OCI-M2 (cell line): ENCODE measurements around the gene MSX2.

Experiments
- DNase-seq: peaks from one replicate; lab custom pipeline; 2025; ENCODE audit not compliant: unreplicated experiment; lab: John Stamatoyannopoulos, UW

Gene MSX2

DNA sequence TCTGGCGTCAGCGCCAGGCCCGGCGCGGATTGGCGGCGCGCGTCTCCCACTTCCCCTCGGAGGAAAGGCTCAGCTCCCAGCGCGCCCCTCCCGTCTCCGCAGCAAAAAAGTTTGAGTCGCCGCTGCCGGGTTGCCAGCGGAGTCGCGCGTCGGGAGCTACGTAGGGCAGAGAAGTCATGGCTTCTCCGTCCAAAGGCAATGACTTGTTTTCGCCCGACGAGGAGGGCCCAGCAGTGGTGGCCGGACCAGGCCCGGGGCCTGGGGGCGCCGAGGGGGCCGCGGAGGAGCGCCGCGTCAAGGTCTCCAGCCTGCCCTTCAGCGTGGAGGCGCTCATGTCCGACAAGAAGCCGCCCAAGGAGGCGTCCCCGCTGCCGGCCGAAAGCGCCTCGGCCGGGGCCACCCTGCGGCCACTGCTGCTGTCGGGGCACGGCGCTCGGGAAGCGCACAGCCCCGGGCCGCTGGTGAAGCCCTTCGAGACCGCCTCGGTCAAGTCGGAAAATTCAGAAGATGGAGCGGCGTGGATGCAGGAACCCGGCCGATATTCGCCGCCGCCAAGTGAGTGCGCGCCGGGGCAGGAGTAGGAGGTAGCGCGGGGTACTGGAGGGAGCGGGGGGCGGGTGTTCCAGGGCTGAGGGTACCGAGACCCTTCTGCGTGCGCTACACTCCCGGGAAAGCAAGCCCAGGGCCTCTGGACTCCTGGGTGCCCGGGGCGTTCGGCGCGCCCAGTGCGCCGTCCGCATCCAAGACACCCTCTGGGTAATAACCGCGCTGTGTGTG is at the start of gene MSX2:
Gene MSX2 (plus strand): TSS at position 99 of the 777 bp plus-strand sequence. CDS start 78 bp downstream, at position 177.
- DNase-seq, result no peak

DNA sequence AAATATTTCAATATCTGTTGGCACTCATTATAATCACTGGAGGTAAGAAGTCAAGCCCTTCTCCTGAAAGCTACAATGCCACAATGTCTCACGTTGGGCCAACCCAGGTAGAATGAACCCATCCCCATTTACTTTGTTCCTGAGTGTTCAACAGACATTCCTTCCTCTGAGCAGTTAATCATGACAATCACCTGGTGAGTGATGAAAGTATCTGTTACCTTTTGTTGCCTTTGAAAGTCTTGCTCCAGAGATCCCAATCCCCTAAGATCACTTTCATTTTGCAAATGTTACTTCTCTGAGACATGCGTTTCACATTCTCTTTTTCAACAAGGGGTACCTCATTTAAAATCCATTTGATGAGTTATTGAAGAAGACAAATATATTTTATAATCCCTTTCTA is 49.3 kb upstream of the MSX2 start:
- DNase-seq, result no peak

DNA sequence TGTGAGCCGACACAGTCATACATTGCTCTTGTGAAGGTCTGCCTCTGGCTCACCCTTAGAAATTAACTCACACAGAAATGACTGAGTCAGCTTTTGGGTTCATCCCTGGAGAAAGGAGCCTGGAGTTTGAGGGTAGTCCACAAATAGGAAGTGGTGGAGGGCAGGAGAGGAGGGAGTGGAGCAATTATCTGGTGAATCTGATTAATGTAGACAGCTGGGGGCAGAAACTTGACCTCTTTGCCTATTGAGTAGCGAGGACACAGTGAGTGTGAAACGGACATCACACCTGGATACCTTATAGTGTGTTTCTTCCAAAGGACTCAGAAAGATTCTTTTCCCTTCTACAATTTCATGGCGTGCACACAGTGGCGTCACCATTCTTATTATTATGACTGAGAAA is 48.5 kb upstream of the MSX2 start:
- DNase-seq, result no peak

DNA sequence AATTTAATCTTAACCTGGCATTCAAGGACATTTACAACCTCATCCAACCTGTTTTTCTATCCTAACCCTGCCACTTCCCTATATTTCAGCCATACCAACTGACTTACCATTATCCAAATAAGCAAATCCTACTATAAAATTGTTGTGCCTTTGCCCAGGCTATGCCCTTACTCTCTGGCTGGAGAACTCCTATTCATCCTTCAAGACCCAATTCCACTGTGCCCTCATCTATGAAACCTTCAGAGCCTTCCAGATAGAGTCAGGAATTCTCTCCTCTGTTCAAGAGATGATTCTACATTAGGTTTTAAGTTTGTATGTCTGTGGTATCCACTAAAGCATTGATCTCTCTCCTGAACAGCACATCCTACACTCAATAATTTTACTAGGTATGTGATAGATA is 46.3 kb upstream of the MSX2 start:
- DNase-seq, result no peak

DNA sequence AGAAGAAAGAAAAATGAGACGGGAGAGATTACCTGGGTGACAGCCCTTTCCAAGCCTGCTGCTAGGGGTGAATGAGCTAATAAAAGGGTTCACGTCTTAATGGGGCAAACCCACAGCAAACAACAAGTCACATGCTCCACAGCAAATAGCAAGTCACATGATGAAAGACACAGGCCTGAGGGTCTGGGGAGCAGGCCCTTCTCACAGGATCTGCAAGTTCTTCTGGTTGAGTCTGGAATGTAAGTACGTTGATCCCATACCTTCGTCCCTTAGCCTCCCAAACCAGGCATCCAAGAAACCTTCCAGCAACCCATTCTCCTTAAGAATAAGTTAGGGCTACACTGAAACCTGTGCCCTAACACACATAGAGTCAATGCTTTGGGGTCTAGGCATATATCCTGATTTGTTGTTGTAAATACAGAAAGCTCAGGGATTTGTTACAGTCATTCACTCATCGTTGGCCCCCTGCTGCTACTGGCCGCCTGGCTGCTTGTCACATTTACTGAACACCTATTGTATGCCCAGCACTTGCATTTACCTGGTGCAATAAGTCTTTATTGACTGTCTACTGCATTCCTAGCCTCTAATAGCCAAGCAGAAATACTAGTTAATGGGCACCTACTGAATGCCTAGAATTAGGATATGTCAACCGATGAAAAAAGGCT is 43.3 kb upstream of the MSX2 start:
- DNase-seq, result no peak

DNA sequence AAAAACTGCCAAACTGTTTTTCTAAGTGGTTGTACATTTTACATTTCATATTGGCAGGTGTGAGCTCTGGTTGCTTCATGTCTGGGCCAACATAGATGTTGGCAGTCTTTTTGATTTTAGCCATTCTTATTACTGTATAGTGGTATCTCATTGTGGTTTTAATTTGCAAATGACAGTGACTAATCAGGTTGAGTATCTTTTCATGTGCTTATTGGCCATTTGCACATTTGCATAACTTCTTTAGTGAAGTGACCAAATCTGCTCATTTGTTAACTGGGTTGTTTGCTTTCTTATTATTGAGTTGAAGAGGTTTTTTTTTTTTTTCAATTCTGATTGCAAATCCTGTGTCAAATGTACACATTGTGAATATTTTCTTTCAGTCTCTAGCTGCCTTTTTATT is 36.9 kb upstream of the MSX2 start:
- DNase-seq, result no peak

DNA sequence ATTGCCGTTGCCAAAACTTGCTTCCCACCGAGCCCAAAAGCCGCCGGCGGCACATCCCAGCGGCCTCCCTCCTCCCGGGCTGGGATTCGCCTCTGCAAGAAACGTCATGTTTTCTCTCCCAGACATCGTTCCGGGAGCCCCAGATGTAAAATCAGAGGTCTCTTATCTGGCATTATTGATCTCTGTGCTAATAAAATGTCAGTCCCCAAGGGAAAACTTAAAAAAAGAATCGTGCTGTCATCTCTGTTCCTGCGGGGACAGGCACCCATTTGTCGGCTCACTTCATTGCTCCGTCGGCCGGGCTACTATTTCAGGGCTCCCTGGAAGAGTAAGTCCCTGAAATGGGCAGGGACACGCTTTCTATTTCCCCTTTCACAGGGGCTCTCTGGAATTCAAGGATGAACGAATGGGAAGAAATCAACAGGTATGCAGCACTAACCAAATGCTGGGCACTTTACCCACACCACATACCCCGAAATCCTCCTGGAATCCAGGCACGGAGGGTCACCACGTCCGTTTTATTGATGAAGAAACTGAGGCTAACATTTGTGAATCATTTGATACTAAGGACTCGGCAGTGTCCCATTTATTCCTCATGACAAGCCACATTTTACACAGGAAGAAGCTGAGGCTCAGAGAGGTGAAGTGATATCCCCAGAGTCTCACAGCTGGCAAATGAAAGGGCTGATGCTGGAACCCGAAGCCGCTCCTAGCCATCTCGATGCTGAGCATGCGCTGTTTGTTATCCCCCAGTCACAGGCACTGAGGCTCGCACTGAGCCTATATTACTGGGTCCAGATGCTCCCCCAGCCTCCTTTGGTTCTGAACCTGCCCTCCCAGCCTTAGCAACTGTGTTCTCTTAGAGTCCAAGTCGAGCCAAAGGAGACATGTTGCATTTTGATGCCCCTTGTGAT is 35.7 kb upstream of the MSX2 start:
- DNase-seq, result no peak

DNA sequence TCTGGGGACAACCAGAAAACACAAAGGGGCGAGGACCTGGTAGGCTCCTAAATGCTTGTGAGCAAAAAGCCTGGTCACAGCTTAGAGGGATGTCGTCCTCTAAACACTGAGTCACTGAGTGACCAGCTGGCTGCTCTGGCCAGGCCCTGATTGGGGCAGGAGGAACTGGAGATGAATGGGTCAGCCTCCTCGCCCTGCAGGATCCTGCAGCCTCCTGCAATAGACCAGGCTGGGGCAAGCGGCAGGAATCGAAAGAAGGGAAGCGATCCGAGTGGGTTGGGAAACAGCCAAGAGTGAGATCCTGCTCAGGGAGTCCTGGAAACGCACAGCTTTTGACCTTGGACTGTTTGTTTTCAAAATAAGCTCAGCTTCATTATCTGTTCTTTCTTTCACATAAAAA is 34.1 kb upstream of the MSX2 start:
- no peak for DNase-seq

DNA sequence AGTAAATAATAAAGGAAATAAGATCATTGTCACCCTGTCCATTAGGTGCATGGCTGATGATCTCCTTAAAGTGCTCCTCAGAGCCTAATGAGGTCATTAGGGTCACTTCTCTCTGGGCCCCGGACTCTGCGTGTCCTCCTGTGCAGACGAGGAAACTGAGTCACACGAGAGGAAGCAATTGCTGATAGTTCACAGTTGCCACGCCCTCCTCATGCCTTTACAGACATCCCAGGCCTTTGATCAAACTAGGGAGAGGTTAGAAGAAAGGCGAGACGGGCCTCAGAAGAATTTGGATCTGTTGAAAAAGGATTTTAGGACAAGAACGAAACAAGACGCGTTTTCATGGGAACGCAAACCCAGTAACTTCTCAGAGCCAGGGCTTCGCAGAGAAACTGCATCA is 32.0 kb upstream of the MSX2 start:
- no peak for DNase-seq

DNA sequence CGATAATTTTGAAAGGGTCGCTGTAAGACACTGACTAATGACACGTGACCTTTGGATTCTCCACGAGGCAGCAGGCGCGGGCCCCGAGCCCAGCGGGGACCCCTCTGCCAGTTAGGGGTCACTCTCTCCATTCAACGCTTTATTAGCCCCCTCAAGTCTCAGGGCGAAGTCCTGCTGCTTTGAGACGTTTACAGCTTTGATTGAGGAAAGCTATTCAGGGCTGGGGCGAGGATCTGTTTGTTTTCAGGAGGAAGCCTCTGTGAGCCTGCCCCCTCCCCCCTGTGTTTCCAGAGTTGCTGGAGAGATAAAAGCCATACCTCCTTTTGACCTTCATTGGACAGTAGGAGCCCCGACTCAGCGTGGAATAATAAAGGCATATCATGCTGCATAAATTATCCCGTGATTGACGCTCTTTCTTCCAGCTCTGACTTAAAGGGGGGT is 31.4 kb upstream of the MSX2 start:
- DNase-seq, result no peak

DNA sequence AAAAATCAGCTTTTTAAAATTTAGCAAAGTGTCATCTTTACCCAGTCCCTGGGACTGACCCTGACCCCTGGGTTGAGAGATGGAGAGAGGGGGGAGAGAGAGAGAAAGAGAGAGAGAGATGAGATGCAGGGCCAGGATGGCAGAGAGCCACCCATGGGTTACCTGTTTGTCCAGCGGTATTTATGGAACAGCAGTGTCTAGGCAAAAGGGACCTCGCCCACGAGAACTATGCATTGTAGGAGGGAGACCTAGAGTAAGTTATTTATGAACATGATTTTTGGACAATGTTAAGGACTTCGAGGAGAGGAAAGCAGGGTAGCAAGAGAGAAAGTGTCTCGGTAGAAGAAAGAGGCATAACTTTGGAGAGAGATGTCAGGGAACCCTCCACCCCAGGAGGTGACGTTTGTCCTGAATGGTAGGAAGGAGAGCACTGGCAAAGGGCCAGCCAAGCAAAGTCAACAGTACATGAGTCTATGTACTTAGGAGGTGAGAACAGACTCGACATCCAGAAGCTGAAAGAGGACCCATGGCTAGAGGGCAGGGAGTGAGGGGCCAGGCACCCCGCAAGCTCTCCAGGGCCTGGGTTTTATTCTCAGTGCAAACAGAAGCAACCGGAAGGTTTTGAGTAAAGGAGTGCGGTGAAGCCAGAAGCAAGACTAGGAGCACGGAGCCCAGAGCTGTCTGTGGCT is 30.5 kb upstream of the MSX2 start:
- DNase-seq, result no peak

DNA sequence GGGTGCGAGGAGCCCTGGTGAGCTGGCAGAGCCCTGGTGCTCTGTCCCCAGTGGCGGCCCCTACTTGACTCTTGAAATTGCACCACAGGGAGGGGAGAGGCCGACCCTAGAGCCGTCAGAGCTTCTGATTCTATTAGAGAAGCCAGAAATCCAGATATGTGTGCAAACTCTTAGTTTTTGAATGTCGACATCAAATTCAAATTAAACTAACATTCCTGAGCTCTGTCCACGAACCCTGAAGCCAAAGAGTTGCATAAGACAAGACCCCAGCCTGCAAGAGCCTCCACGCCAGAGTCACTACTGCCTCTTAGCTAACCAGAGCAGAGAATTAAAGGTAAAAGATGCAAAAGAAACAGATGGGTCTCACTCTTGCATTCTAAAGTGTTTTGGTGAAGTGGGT is 29.8 kb upstream of the MSX2 start:
- no peak for DNase-seq

DNA sequence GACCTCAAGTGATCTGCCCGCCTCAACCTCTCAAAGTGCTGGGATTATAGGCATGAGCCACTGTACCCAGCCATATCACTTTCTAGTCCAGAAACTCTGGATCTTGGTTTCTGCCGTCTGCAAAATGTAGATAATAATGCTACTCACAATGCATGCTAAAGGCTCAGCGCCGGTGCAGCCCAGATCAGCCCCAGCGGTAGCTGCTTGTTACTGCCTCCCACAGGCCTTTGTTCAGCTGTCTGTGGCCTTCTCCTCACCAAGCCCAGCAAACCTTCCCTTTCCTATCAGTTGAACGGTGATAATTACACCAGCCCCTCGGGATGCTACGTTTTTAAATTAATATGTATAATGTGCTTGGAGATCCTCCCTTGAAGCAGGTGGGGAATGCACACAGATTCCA is 26.2 kb upstream of the MSX2 start:
- DNase-seq, result no peak

DNA sequence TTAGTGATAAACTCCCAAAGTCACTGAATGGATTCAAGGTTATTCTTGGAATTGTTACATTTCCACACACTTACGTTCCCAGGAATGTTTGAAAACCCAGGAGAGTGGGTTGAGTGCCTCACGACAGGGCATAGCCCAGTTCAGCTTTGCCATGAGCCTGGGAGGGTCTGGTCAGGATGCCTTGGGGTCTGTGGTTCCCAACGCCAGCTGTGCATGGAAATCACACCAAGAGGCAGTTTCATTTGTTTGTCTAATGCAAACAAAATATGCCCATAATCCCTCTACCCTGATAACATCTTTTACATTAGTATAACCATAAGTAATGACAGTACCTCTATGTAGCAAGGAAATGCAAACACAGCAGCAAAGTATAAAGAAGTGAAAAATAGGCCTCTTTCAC is 25.3 kb upstream of the MSX2 start:
- no peak for DNase-seq

DNA sequence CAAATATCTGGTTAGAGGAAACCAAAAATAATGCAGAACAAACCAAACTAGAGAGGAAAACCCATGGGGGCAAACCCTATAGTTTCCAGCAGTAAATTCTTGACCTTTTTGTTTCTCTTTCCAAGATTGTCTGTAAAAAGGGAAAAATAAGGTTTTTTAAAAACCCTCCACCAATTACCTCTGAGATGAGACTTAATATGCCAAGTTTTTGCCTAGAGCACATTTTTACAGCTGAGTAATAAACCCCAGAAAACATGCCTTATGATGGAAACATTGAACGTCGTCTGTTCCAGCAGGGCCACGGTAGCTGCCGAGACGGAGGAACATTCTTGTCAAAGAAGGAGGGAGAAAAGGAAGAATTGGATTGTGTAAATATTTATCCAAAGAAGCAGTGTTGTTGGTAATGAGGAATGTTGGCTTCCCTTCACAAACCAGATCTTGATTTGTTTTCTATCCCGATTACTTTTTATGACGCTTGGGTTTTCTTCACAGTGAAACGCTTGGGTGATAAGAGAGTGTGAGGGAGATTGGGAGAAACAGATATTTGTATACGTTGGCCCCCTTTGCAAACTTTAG is 17.3 kb upstream of the MSX2 start:
- no peak for DNase-seq

DNA sequence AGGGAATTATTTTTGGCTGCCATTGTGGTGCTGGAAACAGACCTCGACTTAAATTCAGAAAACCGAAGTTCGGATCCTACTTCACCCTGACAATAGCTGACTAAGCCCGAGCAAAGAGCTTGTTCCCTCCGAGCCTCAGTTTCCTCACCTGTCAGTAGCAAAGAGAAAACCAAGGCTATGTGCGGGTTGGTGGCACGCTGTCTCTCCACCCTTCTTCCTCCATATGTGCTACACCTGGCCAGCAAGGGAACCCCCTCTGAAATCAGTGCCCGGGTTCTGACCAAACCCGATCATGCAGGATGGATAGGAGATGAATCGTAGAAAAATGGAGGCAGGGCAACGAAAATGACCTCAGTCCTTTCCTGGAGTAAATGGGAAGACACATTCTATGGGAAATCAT is 16.7 kb upstream of the MSX2 start:
- no peak for DNase-seq

DNA sequence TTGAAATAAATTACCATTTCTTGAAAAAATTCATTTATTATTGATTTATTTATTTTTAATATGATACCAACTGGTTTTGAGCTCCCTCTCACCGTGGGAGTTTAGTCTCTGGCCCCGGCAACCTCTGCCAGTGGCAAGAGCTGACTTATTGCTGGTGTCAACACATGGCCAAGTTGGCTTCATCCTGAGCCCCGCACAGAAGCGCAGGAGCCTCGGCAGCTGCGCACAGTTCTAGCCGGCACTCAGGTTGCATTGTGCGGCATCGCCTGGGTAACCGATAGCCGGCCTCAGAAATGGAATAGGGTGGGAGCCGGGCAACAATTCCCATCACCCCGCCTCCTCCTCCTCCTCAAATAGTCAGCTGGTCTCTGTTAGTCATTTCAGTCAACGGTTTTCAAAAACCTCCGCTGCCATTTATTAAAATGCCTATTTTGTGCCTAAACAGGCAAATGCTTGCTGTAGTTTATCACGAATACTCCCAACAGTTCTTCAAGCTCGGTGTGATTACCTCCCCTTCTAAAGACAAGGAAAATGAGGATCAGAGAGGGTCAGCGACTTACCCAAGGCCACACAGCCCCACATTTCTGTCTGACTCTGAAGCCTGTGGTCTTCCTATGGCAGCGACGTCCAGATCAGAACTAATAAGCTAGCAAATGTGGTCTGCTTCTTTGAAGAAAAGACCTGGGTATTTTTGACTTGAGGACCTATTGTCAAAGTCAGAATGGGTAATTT is 15.7 kb upstream of the MSX2 start:
- DNase-seq, result no peak

DNA sequence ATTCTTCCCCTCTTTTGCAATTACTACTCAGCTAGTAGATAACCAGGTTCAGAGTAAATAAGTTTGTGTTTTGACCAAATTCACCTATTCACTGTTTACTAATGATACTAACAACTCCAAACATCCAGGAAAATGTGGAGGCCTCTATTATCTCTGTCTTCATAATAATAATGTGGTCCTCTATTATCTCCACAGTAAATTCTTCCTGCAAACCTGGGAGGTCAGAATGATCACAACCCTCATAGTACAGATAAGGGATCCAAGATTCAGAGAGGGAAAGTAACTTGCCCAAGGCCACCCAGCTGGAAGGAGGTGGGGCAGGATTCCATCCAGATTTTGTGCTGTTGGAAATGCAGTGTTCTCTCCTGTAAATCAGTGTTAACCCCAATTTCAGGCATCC is 9.6 kb upstream of the MSX2 start:
- DNase-seq, result no peak

DNA sequence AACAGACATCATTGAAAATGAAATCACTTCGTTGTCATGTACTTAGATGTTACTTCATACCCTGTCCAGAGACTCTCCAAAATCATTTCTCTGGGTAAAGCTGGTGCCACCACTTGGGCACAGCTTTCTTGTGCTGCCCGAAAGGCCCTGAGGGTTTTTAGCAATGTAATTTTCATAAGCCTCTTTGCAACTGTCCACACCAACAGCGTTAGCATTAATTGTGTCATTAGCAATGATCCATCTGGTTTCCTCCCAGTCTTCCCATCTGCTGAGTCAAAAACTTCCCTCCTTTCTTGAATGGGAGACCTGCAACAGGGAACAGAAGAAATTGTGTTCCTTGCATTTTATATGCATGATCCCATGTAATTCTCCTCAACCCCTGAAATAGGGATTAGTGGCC is 8.6 kb upstream of the MSX2 start:
- DNase-seq, result no peak

DNA sequence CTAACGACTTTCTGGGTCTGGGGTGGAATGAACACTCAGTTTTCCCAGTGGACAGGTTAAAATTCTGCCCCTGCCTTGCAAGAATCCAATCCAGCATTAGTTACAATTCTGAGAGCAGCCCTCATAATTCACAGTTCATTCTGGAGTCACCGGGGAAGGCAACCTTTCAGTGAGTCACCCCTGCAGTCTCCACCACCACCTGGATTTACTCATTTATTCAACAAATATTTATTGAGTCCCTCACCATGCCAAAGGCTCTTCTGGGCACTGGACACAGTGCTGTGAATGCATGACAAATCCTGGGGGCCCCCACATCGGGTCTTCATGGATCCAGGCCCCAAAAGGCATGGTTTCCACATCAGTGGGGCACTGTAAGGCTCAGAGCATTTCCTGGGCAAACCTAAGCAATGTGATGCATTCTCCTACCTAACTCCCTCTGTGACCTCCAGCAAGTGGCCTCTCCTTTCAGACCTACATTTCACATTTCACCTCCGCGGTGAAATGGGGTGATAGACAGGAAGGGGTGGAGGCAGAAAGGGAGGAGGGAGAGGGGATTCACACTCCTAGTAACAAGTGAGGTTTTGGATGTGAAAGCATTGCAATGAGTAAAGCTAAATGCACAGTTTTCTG is 6.4 kb upstream of the MSX2 start:
- DNase-seq, result no peak
